GM10248 (cell line): ENCODE measurements around the gene MTG2.

Experiments
- CTCF ChIA-PET: fragments of 300-600 bp; sonication (Branson Sonifier 250); formaldehyde crosslinking; extraction: SDS; loops from one replicate; lab custom pipeline; 2021; ENCODE audit warnings: antibody characterized with exemption; lab: Yijun Ruan, JAX
- POLR2A ChIA-PET: fragments of 350-650 bp; sonication (Branson Sonifier 250); formaldehyde crosslinking; extraction: SDS; loops from one replicate; lab custom pipeline; 2020; ENCODE audit warnings: antibody characterized with exemption; lab: Yijun Ruan, JAX
- DNase-seq: peaks from one replicate; pipeline ENCODE4 v3.0.0; 2012; ENCODE audit errors: extremely low spot score
- TF ChIP-seq, protein P1 (sequence below): IDR thresholded peaks from 2 replicates; pipeline ENCODE4 v1.5.1; 2012; ENCODE audit warnings: mild to moderate bottlenecking, low read depth; ENCODE audit errors: extremely low read depth, missing control alignments, control extremely low read depth

The MTG2 gene

DNA sequence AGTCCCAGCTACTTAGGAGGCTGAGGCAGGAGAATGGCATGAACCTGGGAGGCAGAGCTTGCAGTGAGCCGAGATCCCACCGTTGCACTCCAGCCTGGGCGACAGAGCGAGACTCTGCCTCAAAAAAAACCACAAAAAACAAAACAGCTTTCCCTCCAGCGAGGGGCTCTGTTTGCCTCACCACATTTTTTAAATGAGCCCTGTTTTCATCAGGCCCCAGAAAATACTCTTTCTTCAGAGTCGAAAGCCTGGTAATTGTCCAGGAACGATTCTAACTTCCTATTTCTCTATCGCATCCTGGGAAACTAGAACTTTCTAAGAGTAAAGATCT, 12.2 kb downstream of the MTG2 start:
- TF ChIP-seq, protein P1, sequence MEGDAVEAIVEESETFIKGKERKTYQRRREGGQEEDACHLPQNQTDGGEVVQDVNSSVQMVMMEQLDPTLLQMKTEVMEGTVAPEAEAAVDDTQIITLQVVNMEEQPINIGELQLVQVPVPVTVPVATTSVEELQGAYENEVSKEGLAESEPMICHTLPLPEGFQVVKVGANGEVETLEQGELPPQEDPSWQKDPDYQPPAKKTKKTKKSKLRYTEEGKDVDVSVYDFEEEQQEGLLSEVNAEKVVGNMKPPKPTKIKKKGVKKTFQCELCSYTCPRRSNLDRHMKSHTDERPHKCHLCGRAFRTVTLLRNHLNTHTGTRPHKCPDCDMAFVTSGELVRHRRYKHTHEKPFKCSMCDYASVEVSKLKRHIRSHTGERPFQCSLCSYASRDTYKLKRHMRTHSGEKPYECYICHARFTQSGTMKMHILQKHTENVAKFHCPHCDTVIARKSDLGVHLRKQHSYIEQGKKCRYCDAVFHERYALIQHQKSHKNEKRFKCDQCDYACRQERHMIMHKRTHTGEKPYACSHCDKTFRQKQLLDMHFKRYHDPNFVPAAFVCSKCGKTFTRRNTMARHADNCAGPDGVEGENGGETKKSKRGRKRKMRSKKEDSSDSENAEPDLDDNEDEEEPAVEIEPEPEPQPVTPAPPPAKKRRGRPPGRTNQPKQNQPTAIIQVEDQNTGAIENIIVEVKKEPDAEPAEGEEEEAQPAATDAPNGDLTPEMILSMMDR, result no peak
- ChIA-PET POLR2A (no interaction called here), CTCF (no interaction called here)
- DNase-seq, result no peak

DNA sequence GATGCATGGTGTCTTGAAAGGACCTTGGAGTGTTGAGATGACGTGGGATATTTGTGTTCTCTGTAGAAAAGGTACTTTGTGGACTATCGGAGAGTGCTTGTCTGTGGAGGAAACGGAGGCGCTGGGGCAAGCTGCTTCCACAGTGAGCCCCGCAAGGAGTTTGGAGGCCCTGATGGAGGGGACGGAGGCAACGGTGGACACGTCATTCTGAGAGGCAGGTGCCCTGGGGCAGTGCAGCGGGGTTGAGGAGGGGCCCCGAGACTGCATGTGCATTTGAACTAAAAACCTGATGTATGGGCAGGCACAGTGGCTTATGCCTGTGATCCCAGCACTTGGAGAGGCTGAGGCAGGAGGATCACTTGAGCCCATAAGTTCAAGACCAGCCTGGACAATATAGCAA, 12.9 kb downstream of the MTG2 start:
- ChIA-PET CTCF (no interaction called here), POLR2A (no interaction called here)
- DNase-seq, result no peak
- TF ChIP-seq, protein P1, result no peak

DNA sequence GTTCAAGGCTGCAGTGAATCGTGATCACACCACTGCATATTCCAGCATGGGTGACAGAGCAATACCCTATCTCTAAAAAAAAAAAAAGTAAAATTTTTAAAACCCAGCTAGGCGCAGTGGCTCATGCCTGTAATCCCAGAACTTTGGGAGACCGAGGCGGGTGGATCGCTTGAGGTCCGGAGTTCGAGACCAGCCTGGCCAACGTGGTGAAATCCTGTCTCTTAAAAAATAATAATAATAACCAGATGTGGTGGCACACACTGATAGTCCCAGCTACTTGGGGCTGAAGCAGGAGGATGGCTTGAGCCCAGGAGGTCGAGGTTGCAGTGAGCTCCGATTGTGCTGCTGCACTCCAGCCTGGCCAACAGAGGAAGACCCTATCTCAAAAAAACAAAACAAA, 13.5 kb downstream of the MTG2 start:
- POLR2A ChIA-PET, result no interaction called here
- CTCF ChIA-PET, result no interaction called here
- DNase-seq, result no peak
- TF ChIP-seq, protein P1, result no peak

DNA sequence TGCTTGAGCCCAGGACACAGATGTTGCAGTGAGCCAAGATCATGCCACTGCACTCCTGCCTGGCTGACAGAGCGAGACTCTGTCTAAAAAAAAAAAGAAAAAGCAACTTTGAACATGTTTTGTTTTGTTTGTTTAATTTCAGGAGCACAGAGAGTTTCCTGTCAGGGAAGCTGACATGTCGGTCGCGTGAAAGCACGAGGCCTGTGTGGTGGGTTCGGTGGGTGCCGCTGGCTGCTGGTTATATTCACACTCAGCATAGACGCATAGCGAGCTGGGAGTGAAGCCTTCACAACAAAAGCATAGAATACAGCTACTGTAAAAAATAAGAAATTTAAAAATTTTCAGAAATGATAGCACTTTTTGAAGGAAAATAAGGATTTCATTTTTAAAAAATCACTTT, 14.5 kb downstream of the MTG2 start:
- TF ChIP-seq, protein P1, result no peak
- ChIA-PET POLR2A (no interaction called here), CTCF (no interaction called here)
- no peak for DNase-seq

DNA sequence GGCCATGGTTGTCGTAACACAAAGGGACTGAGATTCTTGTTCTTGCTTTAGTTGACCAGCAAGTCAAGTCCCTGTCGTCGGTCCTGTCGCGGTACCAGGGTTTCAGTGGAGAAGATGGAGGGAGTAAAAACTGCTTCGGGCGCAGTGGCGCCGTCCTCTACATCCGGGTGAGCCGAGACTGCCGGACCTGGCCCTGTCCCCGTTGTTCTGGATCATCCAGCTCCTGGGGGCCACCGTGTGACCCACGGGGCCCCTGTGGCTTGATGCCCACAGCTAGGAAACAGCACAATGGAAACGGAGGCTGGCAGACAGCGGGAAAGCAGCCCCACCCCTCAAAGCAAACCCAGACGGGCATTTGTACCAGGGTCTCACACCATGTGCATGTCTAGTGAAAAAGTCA, 15.0 kb downstream of the MTG2 start:
- CTCF ChIA-PET, result no interaction called here
- no peak for DNase-seq
- POLR2A ChIA-PET, result no interaction called here
- TF ChIP-seq, protein P1, result no peak

DNA sequence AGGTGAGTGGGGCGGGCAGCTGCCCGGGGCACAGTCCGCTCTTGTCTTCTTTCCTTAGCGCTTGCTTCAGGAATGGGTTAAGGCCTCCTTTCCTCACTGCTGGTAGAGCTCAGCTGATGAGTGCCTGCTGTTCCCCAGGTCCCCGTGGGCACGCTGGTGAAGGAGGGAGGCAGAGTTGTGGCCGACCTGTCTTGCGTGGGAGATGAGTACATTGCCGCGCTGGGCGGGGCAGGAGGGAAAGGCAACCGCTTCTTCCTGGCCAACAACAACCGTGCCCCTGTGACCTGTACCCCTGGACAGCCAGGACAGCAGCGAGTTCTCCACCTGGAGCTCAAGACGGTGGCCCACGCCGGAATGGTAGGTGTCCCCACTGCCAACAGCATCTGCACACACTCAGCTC, 15.7 kb downstream of the MTG2 start:
- TF ChIP-seq, protein P1, result no peak
- POLR2A ChIA-PET, result no interaction called here

DNA sequence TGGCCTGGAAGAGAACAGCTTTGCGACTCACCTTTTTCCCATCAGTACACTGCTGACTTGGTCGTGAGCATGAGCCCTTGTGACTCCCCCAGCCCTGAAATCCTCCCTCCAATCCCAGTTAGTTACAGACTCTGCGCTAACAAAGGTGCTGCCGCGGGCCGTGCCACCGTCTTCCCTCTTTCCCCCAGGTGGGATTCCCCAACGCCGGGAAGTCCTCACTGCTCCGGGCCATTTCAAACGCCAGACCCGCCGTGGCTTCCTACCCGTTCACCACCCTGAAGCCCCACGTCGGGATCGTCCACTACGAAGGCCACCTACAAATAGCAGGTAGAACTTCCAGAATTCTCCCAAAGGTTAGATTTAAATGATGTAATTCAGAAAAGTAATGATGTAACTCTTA, 16.1 kb downstream of the MTG2 start:
- no peak for DNase-seq
- ChIA-PET CTCF (no interaction called here), POLR2A (no interaction called here)
- TF ChIP-seq, protein P1, result no peak

More for the DNA sequence above, 15.7 kb downstream of the MTG2 start:
- CTCF ChIA-PET, result no interaction called here
- DNase-seq, result no peak
